Esophagus squamous epithelium (tissue), 4 donors: ENCODE results near the gene KRTAP9-8.

Source experiments
- POLR2A ChIP-seq, 4 donors: fragments of 450-650 bp; IDR thresholded peaks; one replicate each; pipeline ENCODE4 v1.6.1; 2017; ENCODE audit warnings: antibody characterized with exemption in 4 of 4, mild to moderate bottlenecking in 4 of 4, moderate library complexity in 3 of 4
- TF ChIP-seq, protein P1 (sequence below), 6 experiments: fragments of 450-650 bp in 4 of 6; fragments of 200-600 bp in 2 of 6; sonication (generic) in 2 of 6; IDR thresholded peaks; one replicate each; pipeline ENCODE4 v1.5.1; 2016 to 2019; ENCODE audit warnings: antibody characterized with exemption in 6 of 6, mild to moderate bottlenecking in 4 of 6, moderate library complexity in 4 of 6

DNA sequence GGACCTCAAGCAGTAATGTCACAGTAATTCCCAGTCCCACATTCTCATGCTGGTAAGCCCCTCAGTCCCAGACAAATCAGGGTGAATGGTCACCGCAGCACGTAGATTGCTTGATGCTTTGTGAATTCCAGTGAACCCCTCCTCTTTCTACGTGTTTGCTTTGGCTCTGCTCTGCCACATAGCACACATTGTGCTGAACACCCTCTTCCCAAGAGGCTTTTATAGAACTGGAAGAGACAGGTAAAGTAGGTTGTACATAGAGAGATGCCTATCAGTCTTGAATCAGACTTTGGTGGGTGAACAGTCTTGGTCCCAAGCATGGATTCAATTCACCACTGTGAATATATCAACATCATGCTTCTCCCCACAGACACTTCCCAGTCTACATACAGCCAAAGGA lies 26.8 kb downstream of the KRTAP9-8 start:
- TF ChIP-seq POLR2A (IDR thresholded peaks at IDR 0.05), result no peak
- TF ChIP-seq, protein P1, sequence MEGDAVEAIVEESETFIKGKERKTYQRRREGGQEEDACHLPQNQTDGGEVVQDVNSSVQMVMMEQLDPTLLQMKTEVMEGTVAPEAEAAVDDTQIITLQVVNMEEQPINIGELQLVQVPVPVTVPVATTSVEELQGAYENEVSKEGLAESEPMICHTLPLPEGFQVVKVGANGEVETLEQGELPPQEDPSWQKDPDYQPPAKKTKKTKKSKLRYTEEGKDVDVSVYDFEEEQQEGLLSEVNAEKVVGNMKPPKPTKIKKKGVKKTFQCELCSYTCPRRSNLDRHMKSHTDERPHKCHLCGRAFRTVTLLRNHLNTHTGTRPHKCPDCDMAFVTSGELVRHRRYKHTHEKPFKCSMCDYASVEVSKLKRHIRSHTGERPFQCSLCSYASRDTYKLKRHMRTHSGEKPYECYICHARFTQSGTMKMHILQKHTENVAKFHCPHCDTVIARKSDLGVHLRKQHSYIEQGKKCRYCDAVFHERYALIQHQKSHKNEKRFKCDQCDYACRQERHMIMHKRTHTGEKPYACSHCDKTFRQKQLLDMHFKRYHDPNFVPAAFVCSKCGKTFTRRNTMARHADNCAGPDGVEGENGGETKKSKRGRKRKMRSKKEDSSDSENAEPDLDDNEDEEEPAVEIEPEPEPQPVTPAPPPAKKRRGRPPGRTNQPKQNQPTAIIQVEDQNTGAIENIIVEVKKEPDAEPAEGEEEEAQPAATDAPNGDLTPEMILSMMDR (IDR thresholded peaks at IDR 0.05), result no peak
